ENCODE measurements around the gene KLHL14.
"Not testable (repeated sequence)": the region's sequence is repeated elsewhere in the genome, so short reads cannot be mapped to it uniquely, and the experiment has no call there.

Gene KLHL14

GRCh38 chr18:32672398-32672797 lies 100.4 kb downstream of the KLHL14 start:
- DNase-seq: no peak
- TF ChIP-seq POLR2A (IDR thresholded peaks at IDR 0.05; ENCODE audit: low read length): no peak
- TF ChIP-seq GATA1 (IDR thresholded peaks at IDR 0.05; ENCODE audit: low read depth, low read length): no peak

DNA sequence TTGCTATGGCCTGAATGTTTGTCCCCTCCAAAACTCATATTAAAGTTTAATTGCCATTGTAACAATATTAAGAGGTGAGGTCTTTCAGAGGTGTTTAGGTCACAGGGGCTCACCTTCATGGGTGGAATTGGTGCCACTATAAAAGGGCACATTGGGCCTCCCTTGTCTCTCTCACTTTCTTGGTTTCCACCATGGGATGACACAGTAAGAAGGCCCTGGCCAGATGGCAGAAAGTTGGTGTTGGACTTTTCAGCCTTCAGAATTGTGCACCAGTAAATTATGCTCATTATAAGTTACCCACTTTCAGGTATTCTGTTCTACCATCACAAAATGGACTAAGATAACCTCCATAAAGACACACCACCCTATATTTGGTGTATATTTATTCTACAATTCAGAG lies 102.1 kb downstream of the KLHL14 start:
- DNase-seq: no peak
- TF ChIP-seq GATA1 (IDR thresholded peaks at IDR 0.05; ENCODE audit: low read depth, low read length): no peak
- no peak for TF ChIP-seq POLR2A (IDR thresholded peaks at IDR 0.05; ENCODE audit: low read length)

DNA sequence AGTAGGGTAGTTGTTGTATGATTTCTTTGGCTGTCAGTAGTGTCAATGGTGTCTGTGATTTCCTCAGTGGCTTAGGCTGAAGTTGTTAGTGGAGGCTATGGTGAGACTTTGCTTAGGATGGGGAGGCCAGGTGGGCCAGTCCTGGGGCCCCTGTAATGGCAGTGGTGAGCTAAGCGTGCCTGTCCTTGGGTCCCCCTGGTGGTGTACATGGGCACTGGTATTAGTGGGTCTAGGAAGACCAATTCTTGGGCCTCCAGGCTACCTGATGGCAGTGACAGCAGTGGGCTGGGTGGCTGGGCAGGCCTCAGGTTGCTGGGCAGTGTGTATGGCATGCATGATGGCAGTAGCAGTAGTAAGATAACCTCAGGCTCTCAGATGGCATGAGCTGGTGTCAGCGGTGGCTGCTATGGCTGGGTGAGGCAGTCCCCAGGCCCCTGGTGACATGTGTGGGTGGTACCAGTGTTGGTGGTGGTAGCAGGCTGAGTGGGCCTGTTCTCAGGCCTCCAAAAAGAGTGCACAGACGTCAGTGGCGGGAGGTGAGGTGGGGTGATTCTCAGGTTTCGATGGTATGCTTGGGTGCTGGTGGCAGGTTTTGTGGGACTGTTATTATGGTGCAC lies 103.2 kb downstream of the KLHL14 start:
- no peak for TF ChIP-seq GATA1 (IDR thresholded peaks at IDR 0.05; ENCODE audit: low read depth, low read length)
- TF ChIP-seq POLR2A (IDR thresholded peaks at IDR 0.05; ENCODE audit: low read length): no peak
- DNase-seq: peak in 1 of 2 experiments; percentile 5

DNA sequence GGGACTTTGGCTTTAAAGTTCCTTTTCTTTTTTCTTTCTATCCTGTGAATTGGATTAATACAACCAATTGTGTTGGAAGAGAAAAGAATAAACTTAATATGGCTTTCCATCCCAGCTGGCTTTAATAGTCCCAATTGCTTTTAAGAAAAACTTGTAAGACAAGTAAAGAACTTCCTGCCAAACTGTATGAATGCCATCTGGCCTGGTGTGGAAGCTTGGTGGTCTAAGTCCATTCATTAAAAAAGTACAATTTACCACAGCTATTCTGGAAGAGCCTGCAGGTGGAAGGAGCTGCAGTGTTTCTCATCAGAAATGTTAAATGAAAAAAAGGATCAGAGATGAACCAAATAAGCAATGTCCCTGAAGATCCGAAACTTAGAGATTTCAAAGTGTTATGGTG lies 103.9 kb downstream of the KLHL14 start:
- no peak for DNase-seq
- TF ChIP-seq GATA1 (IDR thresholded peaks at IDR 0.05; ENCODE audit: low read depth, low read length) (no peak), POLR2A (IDR thresholded peaks at IDR 0.05; ENCODE audit: low read length) (no peak)

- TF ChIP-seq POLR2A (IDR thresholded peaks at IDR 0.05; ENCODE audit: low read length): no peak
- no peak for TF ChIP-seq GATA1 (IDR thresholded peaks at IDR 0.05; ENCODE audit: low read depth, low read length)
- DNase-seq: no peak
These were observed 111.1 kb downstream of the KLHL14 start for GRCh38 chr18:32661486-32662299.

DNA sequence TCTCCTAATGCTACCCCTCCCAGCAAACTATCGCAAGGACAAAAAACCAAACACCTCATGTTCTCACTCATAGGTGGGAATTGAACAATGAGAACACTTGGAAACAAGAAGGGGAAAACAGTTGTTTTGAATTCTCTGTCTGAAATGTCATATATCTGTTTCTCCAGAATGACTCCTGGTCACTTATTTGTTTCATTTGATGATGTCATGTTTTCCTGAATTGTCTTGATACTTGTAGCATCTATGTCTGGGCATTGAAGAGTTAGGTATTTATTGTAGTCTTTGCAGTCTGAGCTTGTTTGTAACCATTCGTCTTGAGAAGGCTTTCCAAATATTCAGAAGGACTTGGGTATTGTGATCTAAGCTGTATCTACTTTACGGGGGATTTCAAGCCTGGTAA lies 118.3 kb downstream of the KLHL14 start:
- not testable (repeated sequence) for DNase-seq

DNA sequence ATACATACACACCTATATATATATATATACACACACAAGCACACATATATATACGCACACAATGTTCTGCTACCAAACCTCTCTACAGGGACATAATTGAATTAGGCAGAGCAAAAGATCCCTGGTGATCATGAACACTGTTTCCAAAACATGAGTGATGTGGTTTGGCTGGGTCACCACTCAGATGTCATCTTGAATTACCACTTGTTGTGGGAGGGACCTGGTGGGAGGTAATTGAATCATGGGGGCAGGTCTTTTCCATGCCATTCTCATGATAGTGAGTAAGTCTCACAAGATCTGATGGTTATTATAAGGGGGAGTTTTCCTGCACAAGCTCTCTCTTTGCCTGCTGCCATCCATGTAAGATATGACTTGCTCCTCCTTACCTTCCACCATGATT lies 135.2 kb downstream of the KLHL14 start:
- not testable (repeated sequence) for DNase-seq

GRCh38 chr18:32637226-32637625 lies 135.6 kb downstream of the KLHL14 start:
- TF ChIP-seq POLR2A (IDR thresholded peaks at IDR 0.05; ENCODE audit: low read length) (no peak), GATA1 (IDR thresholded peaks at IDR 0.05; ENCODE audit: low read depth, low read length) (no peak)

GRCh38 chr18:32634876-32635431 lies 137.9 kb downstream of the KLHL14 start:
- TF ChIP-seq GATA1 (IDR thresholded peaks at IDR 0.05; ENCODE audit: low read depth, low read length): no peak
- no peak for TF ChIP-seq POLR2A (IDR thresholded peaks at IDR 0.05; ENCODE audit: low read length)
- DNase-seq: no peak

More at GRCh38 chr18:32637226-32637625, 135.6 kb downstream of the KLHL14 start:
- no peak for DNase-seq

DNA sequence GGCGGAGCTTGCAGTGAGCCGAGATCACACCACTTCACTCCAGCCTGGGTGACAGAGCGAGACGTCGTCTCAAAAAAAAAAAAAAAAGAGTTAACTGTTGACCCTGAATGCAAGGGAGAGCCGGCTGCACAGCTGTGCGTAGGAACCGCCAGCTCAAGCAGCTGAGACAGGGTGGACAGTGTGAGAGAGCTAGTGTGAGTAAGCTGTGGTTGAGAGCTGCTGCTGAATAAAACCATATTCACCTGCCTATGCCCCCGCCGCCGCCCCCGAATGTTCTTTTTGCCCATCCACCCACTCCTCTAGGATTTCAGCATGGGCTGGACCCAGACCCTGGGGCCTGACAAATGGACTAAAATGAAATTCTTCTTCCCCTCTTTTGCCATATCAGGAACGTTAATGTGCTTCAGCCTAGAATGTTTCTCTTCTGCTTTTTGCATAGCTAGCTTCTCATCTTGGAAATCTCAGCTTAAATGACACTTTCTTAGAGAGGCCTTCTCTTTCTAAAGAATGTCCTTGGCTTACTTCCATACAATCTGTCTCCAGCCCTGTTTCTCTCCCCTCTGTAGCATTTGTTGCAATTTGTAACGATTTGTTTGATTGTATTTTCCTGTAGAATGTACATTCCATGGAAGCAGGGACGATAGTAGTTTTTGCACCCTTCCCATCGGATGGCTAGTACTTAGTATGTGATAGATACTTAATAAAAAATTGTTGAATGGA lies 142.7 kb downstream of the KLHL14 start:
- TF ChIP-seq POLR2A (IDR thresholded peaks at IDR 0.05; ENCODE audit: low read length): no peak
- TF ChIP-seq GATA1 (IDR thresholded peaks at IDR 0.05; ENCODE audit: low read depth, low read length): no peak
- no peak for DNase-seq

DNA sequence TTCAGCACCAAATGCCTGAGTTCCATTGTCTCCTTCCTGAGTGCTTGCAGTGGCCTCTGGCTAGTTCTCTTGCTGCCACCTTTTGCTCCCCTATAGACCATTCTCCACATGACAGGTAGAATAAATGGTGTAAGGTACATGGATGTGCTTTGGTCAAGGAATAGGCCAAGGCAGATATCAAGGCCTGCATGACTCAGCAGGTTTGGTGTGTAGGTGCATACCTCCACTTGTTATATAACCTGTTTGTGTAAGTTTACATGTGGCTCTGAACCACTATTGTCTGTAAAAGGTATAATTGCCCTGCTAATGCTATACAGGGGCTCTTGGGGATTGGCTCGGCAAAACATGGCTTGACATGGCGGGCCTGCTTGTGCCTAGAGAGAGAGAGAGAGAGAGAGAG lies 143.5 kb downstream of the KLHL14 start:
- TF ChIP-seq GATA1 (IDR thresholded peaks at IDR 0.05; ENCODE audit: low read depth, low read length): no peak
- TF ChIP-seq POLR2A (IDR thresholded peaks at IDR 0.05; ENCODE audit: low read length): no peak
- DNase-seq: no peak

- TF ChIP-seq POLR2A (IDR thresholded peaks at IDR 0.05; ENCODE audit: low read length): no peak
- no peak for TF ChIP-seq GATA1 (IDR thresholded peaks at IDR 0.05; ENCODE audit: low read depth, low read length)
- no peak for DNase-seq
These were observed 148.6 kb downstream of the KLHL14 start for GRCh38 chr18:32624182-32624723.

DNA sequence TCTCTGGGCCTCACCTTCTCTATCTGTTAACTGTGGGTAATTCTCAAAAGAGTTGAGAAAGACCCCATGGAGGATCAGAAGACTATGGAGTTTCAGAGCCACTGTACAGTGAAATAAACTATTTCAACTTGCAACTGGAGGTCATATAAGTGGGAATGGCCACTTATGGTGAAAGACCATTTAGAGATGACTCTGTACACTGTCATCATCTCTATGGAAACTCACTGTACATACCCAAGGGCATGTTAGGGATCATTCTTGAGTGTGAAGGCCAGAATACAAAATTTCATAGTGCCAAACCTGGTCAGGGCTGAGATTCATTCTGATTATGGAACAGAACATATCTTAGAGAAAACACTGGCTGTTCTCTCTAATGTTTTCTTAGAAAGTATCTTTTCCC lies 149.3 kb downstream of the KLHL14 start:
- DNase-seq: no peak
- no peak for TF ChIP-seq GATA1 (IDR thresholded peaks at IDR 0.05; ENCODE audit: low read depth, low read length)
- TF ChIP-seq POLR2A (IDR thresholded peaks at IDR 0.05; ENCODE audit: low read length): no peak
